Measurements from ENCODE around the gene GSTO2. TPM values are rescaled to one million over a fixed set of nuclear protein-coding genes. Genes with fewer than 3 reads are reported as not detected.

The GSTO2 gene
- total RNA-seq, 2 experiments from 2014 or later: 1.6 TPM

- intact Hi-C loops (cut with micrococcal nuclease; ENCODE audit: unreplicated experiment): no loop called here
- ChIA-PET POLR2A (interaction anchor here (0.6 to 3.0 kb wide), 9 partner anchors 9 to 45 kb away, joined by 3 to 16 read pairs (median 6); no protein-coding TSS in a partner anchor), CTCF (ENCODE audit: unreplicated experiment) (interaction anchor here (1.0 to 3.8 kb wide), 8 partner anchors 9 to 44 kb away, joined by 3 to 28 read pairs (median 4); no protein-coding TSS in a partner anchor)
- H3K9me2 ChIP-seq (ENCODE audit: insufficient read depth, low read length): no peaks in the 10 kb centered on the region
- H2AFZ ChIP-seq (ENCODE audit: low read length): no peak overlapping the region
- TF ChIP-seq CTCF (conservative IDR thresholded peaks at IDR 0.05; ENCODE audit: low read length) (no peak), EZH2phosphoT487 (IDR thresholded peaks at IDR 0.05; ENCODE audit: borderline replicate concordance, low read depth, low read length) (no peak)
- peaks cover 25% of the 10 kb centered on the region for H3K36me3 ChIP-seq (ENCODE audit: insufficient read depth, low read length)
- no peak overlapping the region for H3K4me3 ChIP-seq (ENCODE audit: low read depth, low read length, poor library complexity, severe bottlenecking)
- H3K79me2 ChIP-seq (ENCODE audit: insufficient read depth, low read depth, low read length): no peaks in the 10 kb centered on the region
- BruUV-seq (replicated peaks): no TSS peak
- no peak for DNase-seq (ENCODE audit: low spot score)
- no peaks in the 10 kb centered on the region; the same call in 1 of the 2 replicates for H4K20me1 ChIP-seq (ENCODE audit: insufficient read depth, low read length)
- H3K4me1 ChIP-seq (ENCODE audit: insufficient read depth, low read length, poor library complexity, severe bottlenecking): peaks cover 6% of the 10 kb centered on the region
- no peak overlapping the region for H3K27ac ChIP-seq (ENCODE audit: low read depth, low read length, poor library complexity, severe bottlenecking)
- no peak overlapping the region for H3K4me2 ChIP-seq (ENCODE audit: low read length)
- H3K9me3 ChIP-seq (ENCODE audit: low read length): no peaks in the 10 kb centered on the region
These were observed 37.9 kb downstream of the GSTO2 start for GRCh38 chr10:104306897-104307296.

GRCh38 chr10:104307576-104308438 lies 38.8 kb downstream of the GSTO2 start:
- Histone ChIP-seq H3K4me2 (ENCODE audit: low read length) (no peak overlapping the region), H2AFZ (ENCODE audit: low read length) (no peak overlapping the region), H3K27ac (ENCODE audit: low read depth, low read length, poor library complexity, severe bottlenecking) (no peak overlapping the region), H3K9me2 (ENCODE audit: insufficient read depth, low read length) (no peaks in the 10 kb centered on the region), H3K36me3 (ENCODE audit: insufficient read depth, low read length) (peaks cover 34% of the 10 kb centered on the region), H3K4me1 (ENCODE audit: insufficient read depth, low read length, poor library complexity, severe bottlenecking) (peaks cover 6% of the 10 kb centered on the region), H4K20me1 (ENCODE audit: insufficient read depth, low read length) (no peaks in the 10 kb centered on the region; the same call in 1 of the 2 replicates), H3K79me2 (ENCODE audit: insufficient read depth, low read depth, low read length) (no peaks in the 10 kb centered on the region), H3K4me3 (ENCODE audit: low read depth, low read length, poor library complexity, severe bottlenecking) (no peak overlapping the region), H3K9me3 (ENCODE audit: low read length) (no peaks in the 10 kb centered on the region)
- TF ChIP-seq EZH2phosphoT487 (IDR thresholded peaks at IDR 0.05; ENCODE audit: borderline replicate concordance, low read depth, low read length): no peak
- TF ChIP-seq CTCF (conservative IDR thresholded peaks at IDR 0.05; ENCODE audit: low read length): no peak
- ChIA-PET POLR2A (interaction anchor here (1.2 to 3.0 kb wide), 4 partner anchors 13 to 44 kb away, joined by 3 to 16 read pairs (median 7); no protein-coding TSS in a partner anchor), CTCF (ENCODE audit: unreplicated experiment) (interaction anchor here (1.9 to 3.8 kb wide), 2 partner anchors 13 to 43 kb away, joined by 4 to 28 read pairs; no protein-coding TSS in a partner anchor)
- no TSS peak for BruUV-seq (replicated peaks)
- DNase-seq (ENCODE audit: low spot score): no peak
- intact Hi-C loops (cut with micrococcal nuclease; ENCODE audit: unreplicated experiment): no loop called here
